K562 treated with DMSO at 1 percent for 12 hours (cell line): ENCODE data around the gene SAMD4B. TPM values are rescaled to one million over a fixed set of nuclear protein-coding genes. Genes with fewer than 3 reads are reported as not detected.

Experiments
- total RNA-seq: library from RNA; unstranded; fragments of 300-600 nt; gene quantifications from 2 replicates; pipeline ENCODE4 v1.2.3, GENCODE V29; 2022; ENCODE audit not compliant: insufficient read depth

SAMD4B gene, protein sequence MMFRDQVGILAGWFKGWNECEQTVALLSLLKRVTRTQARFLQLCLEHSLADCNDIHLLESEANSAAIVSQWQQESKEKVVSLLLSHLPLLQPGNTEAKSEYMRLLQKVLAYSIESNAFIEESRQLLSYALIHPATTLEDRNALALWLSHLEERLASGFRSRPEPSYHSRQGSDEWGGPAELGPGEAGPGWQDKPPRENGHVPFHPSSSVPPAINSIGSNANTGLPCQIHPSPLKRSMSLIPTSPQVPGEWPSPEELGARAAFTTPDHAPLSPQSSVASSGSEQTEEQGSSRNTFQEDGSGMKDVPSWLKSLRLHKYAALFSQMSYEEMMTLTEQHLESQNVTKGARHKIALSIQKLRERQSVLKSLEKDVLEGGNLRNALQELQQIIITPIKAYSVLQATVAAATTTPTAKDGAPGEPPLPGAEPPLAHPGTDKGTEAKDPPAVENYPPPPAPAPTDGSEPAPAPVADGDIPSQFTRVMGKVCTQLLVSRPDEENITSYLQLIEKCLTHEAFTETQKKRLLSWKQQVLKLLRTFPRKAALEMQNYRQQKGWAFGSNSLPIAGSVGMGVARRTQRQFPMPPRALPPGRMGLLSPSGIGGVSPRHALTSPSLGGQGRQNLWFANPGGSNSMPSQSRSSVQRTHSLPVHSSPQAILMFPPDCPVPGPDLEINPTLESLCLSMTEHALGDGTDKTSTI
- 65.8 and 145 TPM in 2 replicates for total RNA-seq

DNA sequence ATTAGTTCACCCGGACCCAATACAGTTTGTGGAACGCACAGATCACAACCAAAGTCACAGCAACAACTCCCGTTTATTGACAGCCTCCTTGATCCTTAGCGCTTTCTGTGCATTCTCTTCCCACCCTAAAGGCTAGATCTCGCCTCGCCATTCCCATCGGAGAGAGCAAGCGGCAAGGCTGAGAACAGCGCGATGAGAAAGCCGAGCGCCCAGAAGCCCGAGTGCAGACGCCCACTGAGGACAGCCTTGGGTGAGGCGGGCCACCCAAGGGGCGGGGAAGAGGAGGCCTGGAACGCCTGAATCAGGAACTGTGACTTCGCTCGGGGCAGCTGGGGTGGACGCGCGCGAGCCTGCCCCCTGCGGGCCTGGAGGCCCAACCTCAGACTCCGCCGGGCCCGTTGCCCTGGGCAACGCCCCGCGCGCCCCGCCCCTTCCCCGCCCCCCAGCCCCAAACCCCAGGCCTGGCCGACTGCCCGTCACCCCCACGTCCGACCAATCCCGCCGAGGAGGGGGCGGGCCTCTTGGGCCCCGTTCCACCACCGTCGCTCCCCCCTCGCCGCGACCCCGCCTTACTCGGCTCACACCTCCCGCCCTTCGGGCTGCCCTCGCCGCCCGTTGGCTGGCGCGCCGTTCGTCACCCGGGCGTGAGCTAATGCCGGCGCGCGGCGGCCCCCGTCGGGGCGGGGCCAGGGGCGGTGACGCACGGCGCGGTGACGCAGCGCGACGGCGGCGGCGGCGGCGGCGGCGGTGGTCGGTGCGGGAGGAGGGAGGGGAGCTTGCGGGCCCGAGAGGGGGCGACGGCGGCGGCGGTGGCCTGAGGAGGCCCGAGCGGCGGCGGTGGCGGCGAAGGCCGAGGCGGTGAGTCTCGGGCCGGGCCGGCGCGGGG is at the start of gene SAMD4B:
TSS of gene SAMD4B (plus strand) at position 703 of the 886 bp plus-strand sequence. CDS start 14,473 bp downstream, outside the sequence.

DNA sequence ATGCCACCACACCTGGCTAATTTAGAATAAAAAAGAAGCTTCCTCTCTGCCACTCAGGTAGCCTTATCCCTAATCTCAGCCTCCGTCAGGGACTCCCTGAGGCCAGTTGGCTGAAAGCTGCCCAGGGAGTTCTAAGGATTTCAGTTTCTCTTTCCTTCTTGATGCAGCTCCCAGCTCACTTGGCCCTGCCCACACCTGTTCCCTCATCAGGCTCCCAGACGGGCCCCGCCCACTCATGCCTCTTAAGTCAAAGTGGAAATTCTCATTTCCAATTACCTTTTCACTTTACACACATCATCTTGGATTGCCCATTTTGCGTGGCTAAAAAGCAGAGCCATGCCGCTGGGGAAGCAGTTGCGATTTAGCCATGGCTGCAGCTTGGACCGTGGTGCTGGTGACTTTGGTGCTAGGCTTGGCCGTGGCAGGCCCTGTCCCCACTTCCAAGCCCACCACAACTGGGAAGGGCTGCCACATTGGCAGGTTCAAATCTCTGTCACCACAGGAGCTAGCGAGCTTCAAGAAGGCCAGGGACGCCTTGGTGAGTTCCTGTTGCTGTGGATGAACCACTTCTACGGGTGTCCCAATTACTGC is 46.1 kb upstream of the SAMD4B start, which contains the start of gene IFNL1:
TSS of gene IFNL1 (plus strand) at position 353 of the 591 bp plus-strand sequence. CDS start at position 368, 15 bp downstream.

DNA sequence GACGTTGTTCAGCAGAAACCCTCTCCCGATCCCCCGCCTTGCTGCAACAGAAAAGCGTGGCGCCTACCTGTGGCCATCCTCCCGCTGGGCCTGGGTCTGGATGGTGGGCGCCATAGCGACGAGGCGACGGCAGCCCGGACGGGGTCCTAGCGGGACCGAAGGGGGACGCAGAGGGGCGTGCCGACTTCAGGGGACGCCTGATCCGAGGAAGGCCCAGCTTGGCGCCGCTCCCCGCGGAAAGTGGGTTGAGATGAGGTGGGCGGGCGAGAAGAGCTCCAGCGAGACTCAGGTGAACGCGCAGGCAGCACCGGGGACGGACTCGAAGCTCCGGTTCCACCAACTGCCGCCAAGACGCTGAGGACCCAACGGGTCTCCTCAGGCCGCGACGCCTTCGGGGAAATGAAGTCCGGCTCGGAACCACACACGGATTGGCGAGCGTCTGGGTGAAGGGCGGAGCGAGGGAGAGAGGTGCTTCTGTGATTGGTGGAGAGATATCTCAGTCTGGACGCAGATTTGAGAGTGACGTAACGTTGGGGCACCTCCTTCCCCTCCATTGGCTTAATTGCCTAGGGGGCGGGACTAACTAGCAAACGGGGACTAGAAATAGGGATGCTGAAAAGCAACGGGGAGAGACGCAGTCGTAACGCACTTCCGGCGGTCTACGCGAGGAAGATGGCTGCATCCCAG is 48.7 kb downstream of the SAMD4B start, which contains the start of the genes MED29 and PAF1:
TSS of gene MED29 (plus strand) at position 628 of the 687 bp plus-strand sequence. CDS start at position 673, 45 bp downstream.
TSS of gene PAF1 (minus strand) at position 356 of the 687 bp plus-strand sequence. CDS start at position 114, 242 bp downstream.

DNA sequence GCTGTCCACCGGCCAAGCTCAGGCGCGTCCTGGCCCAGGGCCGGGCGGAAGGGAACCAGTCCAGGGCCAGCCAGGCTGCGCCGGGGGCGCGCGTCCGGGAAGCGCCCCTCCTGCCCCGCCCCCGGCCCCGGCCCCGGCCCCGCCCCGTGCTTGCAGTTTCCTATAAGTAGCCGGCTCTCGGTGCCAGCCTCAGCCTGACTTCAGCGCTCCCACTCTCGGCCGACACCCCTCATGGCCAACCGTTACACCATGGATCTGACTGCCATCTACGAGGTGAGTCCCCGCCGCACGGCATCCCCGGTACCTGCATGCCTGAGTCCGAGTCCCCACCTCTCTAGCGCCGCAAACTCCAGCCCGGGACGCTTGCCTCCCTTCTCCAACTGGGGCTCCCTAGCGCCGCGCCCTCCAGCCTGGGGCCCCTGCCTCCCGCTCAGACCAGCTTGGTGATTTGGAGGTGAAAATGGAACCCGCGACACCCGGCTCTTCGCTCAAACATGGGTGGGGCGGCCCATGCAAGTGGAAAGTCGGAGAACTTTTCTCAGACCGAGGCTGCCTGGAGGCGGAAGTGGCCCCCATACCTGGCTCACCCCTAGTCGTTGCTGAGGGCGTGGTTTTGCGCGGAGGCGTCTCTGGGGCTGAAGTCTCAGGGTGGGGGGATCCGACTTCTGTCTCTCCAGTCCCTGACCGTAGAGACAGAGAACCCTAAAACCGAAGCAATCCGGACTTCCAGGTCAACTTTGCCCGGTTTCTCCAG is 64.6 kb downstream of the SAMD4B start, which contains the start of gene ZFP36:
TSS of gene ZFP36 (plus strand) at position 192 of the 754 bp plus-strand sequence. CDS start at position 250, 58 bp downstream.

DNA sequence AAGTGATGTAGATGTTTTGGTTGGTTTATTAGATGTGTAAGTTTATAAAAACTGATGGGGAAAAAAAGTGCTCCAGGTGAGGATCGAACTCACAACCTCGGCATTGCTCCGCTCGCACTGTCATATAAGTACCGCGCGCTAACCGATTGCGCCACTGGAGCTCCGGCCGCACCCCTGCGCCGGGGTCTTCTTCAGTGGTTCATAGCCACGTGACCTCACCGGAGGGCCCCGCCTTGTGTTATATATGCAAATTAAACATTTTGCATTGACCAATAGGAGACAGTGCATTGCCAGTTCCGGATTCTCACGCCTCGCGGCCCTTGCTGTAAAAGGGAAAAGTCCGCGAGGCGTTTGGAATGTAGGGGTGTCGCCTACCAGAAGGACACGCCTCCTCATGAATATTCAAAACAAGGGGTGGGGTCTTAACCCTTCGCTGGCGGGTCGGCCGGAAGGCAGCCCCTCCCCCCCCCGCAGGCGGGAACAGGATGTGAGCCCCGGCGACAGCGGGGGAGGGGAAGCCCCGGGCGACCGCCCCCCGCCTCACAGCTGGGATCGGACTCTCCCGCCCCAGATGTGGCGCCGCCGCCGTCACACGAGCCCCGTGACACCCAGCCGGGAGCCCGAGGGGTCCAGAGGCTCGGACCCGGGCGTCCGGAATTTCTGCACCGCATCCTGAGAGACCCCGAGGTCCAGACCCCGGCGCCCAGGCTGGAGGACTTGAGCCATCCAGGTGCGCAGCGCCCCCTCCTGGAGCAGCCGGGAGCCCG is 70.1 kb downstream of the SAMD4B start, which contains the start of gene PLEKHG2:
TSS of gene PLEKHG2 (plus strand) at position 570 of the 767 bp plus-strand sequence. CDS start 1,418 bp downstream, outside the sequence.

Other genes with a start within 250 kb of the SAMD4B start
- gene PAK4, start 216.6 kb upstream of the SAMD4B start, total RNA-seq: 23.3 and 38.4 TPM in 2 replicates
- gene NCCRP1, start 145.5 kb upstream of the SAMD4B start, total RNA-seq: not detected in 2 replicates
- gene SYCN, start 138.2 kb upstream of the SAMD4B start, total RNA-seq: not detected in 2 replicates
- gene IFNL3, start 97.4 kb upstream of the SAMD4B start, total RNA-seq: not detected in 2 replicates
- gene IFNL4, start 93.6 kb upstream of the SAMD4B start, total RNA-seq: not detected in 2 replicates
- gene IFNL2, start 74.0 kb upstream of the SAMD4B start, total RNA-seq: not detected in 2 replicates
- not detected in 2 replicates for gene IFNL1, start 46.0 kb upstream of the SAMD4B start, total RNA-seq
- gene LRFN1, start 21.6 kb upstream of the SAMD4B start, total RNA-seq: 6.5 and 7.8 TPM in 2 replicates
- gene GMFG, start 6.4 kb upstream of the SAMD4B start, total RNA-seq: 80.2 and 106 TPM in 2 replicates
- 36.9 and 49.1 TPM in 2 replicates for gene PAF1, start 48.7 kb downstream of the SAMD4B start, total RNA-seq
- gene MED29, start 49.0 kb downstream of the SAMD4B start, total RNA-seq: 19.4 and 29.2 TPM in 2 replicates
- gene ZFP36, start 64.4 kb downstream of the SAMD4B start, total RNA-seq: 14.9 and 25.6 TPM in 2 replicates
- 3.2 and 10.9 TPM in 2 replicates for gene PLEKHG2, start 70.2 kb downstream of the SAMD4B start, total RNA-seq
- 8,803 and 14,511 TPM in 2 replicates for gene RPS16, start 93.5 kb downstream of the SAMD4B start, total RNA-seq
- 87.3 and 120 TPM in 2 replicates for gene SUPT5H, start 103.2 kb downstream of the SAMD4B start, total RNA-seq
- gene TIMM50, start 138.4 kb downstream of the SAMD4B start, total RNA-seq: 103 and 120 TPM in 2 replicates
- 0.70 and 2.0 TPM in 2 replicates for gene DLL3, start 156.5 kb downstream of the SAMD4B start, total RNA-seq
- gene SELENOV, start 172.7 kb downstream of the SAMD4B start, total RNA-seq: not detected in 2 replicates
- gene EID2B, start 190.4 kb downstream of the SAMD4B start, total RNA-seq: 4.9 and 9.6 TPM in 2 replicates
- 19.1 and 23.0 TPM in 2 replicates for gene EID2, start 197.7 kb downstream of the SAMD4B start, total RNA-seq